PC-9 (cell line): Measurements from ENCODE around the gene PRH1. TPM values are rescaled to one million over a fixed set of nuclear protein-coding genes. Genes with fewer than 3 reads are reported as not detected.
A peak's percentile ranks its signal among the peaks of the same experiment; 100 is the strongest.

Source experiments
- Bru-seq: library from RNA; stranded (reverse); fragments of 400-500 nt; gene quantifications from one replicate; lab custom pipeline; 2021; lab: Mats Ljungman, UMichigan
- BruChase-seq, 2 experiments: library from RNA; stranded (reverse); fragments of 400-500 nt; gene quantifications; one replicate each; lab custom pipeline; 2021; lab: Mats Ljungman, UMichigan
- BruUV-seq: library from RNA; stranded (reverse); fragments of 400-500 nt; replicated peaks from 2 replicates; lab custom pipeline; 2021; lab: Mats Ljungman, UMichigan
- CTCF ChIA-PET: fragments of 300-600 bp; sonication (Branson Sonifier 250); formaldehyde crosslinking; loops from one replicate; lab custom pipeline; 2022; ENCODE audit warnings: antibody characterized with exemption; lab: Charles Lee
- POLR2A ChIA-PET: fragments of 300-600 bp; sonication (Branson Sonifier 250); formaldehyde crosslinking; loops from one replicate; lab custom pipeline; 2022; ENCODE audit warnings: antibody characterized with exemption; ENCODE audit not compliant: unreplicated experiment; lab: Charles Lee
- DNase-seq, 2 experiments: peaks; one replicate each; pipeline versions ENCODE4 v3.0.0 to v3.0.0-alpha.2; 2015 to 2022; ENCODE audit warnings: mixed read lengths in 1 of 2
- H2AFZ ChIP-seq: fragments of 200-600 bp; sonication (generic); 2 replicates; pipeline ENCODE4 v1.8.1; 2017; ENCODE audit warnings: antibody characterized with exemption
- H3F3A ChIP-seq: fragments of 200-600 bp; sonication (generic); 2 replicates; pipeline ENCODE4 v1.8.1; 2017; ENCODE audit warnings: antibody characterized with exemption, mild to moderate bottlenecking, low read depth; ENCODE audit not compliant: insufficient read depth
- H3K27ac ChIP-seq: fragments of 200-600 bp; sonication (generic); 2 replicates; pipeline ENCODE4 v1.6.1; 2016; ENCODE audit warnings: mixed run types
- H3K27me3 ChIP-seq: fragments of 200-600 bp; sonication (generic); 2 replicates; pipeline ENCODE4 v1.6.1; 2016; ENCODE audit warnings: low read depth, mixed run types; ENCODE audit not compliant: insufficient read depth
- H3K36me3 ChIP-seq: fragments of 200-600 bp; sonication (generic); 2 replicates; pipeline ENCODE4 v1.6.1; 2016; ENCODE audit warnings: low read depth, mixed run types
- H3K4me1 ChIP-seq: fragments of 200-600 bp; sonication (generic); replicated peaks from 2 replicates; pipeline ENCODE4 v1.6.1; 2016; ENCODE audit warnings: mixed run types; ENCODE audit not compliant: insufficient read depth
- H3K4me2 ChIP-seq: fragments of 200-600 bp; sonication (generic); 2 replicates; pipeline ENCODE4 v1.6.1; 2017; ENCODE audit warnings: mixed run types
- H3K4me3 ChIP-seq: fragments of 200-600 bp; sonication (generic); 2 replicates; pipeline ENCODE4 v1.6.1; 2016; ENCODE audit warnings: mixed run types
- H3K79me2 ChIP-seq: fragments of 200-600 bp; sonication (generic); 2 replicates; pipeline ENCODE4 v1.6.1; 2017; ENCODE audit warnings: low read depth, mixed run types
- H3K9me2 ChIP-seq: fragments of 200-600 bp; sonication (generic); 2 replicates; pipeline ENCODE4 v1.8.1; 2017; ENCODE audit warnings: mild to moderate bottlenecking; ENCODE audit not compliant: insufficient read depth
- H3K9me3 ChIP-seq: fragments of 200-600 bp; sonication (generic); 2 replicates; pipeline ENCODE4 v1.8.1; 2016; ENCODE audit warnings: low read depth; ENCODE audit not compliant: insufficient read depth
- H4K20me1 ChIP-seq: fragments of 200-600 bp; sonication (generic); 2 replicates; pipeline ENCODE4 v1.8.1; 2017; ENCODE audit not compliant: insufficient read depth
- CTCF ChIP-seq: fragments of 200-600 bp; sonication (generic); conservative IDR thresholded peaks from 2 replicates; pipeline ENCODE4 v1.6.1; 2017; ENCODE audit warnings: mixed run types, antibody characterized with exemption, mild to moderate bottlenecking, moderate library complexity
- EZH2 ChIP-seq: fragments of 200-600 bp; sonication (generic); IDR thresholded peaks from 2 replicates; pipeline ENCODE4 v1.8.0; 2017; ENCODE audit warnings: antibody characterized with exemption, low read depth
- intact Hi-C: fragments of 100-400 bp; cut with micrococcal nuclease; formaldehyde crosslinking; loops from one replicate; pipeline ENCODE4 v1.10.0; 2022; ENCODE audit not compliant: unreplicated experiment
- long read RNA-seq: library from polyadenylated mRNA; stranded (forward); transcript quantifications from one replicate; pipeline ENCODE4 v2.0.0, GENCODE V29; 2022
- total RNA-seq: library from RNA; stranded (reverse); gene quantifications from 2 replicates; pipeline ENCODE4 v1.2.3, GENCODE V29; 2021

PRH1 gene
- total RNA-seq = 14.4 and 17.2 TPM in 2 replicates
- percentile 80 among the genes with signal in this experiment for Bru-seq, nascent RNA
- BruChase-seq, experiment 1, labeled RNA remaining after a 2-hour chase = percentile 83 among the genes with signal in this experiment
- BruChase-seq, experiment 2, labeled RNA remaining after a 6-hour chase = percentile 83 among the genes with signal in this experiment
- long read RNA-seq = 0 reads

GRCh38 chr12:10884086-10884725, at the start of gene PRH1:
Gene PRH1, minus strand, starts transcription at chr12:10884255. Its CDS starts 38 bp downstream, at chr12:10884217.
- H3K4me1 ChIP-seq = no peaks in the 10 kb centered on the region
- no peak within 1 kb of the TSS for H3K4me3 ChIP-seq
- H3K9me2 ChIP-seq = no peaks in the 10 kb centered on the region

DNA sequence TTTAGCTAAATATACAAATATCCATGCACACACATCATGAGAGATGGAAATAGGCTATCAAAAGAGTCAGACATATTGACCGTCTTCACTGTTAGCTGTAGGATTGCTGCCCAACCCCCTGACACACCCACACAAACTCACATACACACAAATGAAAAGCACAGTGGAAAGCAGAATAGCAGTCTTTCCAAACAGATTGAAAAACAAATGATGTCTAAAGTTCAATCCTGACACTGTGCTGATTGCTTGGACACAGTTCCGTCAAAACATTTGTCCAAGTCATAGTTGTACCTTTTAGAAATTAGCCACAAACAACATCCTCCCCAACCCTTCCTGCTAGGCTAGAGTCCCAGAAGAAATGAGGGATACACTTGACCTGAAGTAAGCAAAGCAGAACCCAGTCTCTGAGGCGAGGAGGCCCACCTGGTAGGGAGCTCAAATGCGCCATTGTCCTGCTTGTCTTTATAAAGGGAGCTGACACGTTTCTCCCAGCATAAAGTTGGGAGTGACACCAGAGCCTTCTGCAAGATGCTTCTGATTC, 44.8 kb upstream of the PRH1 start, which contains the start of gene PRH2:
Gene PRH2 (plus strand): TSS at position 491 of the 541 bp plus-strand sequence. CDS start 38 bp downstream, at position 529.
- no peaks in the 10 kb centered on the region for H4K20me1 ChIP-seq
- no peaks in the 10 kb centered on the region for H3K9me3 ChIP-seq
- POLR2A ChIA-PET = no interaction called here
- no peaks in the 10 kb centered on the region for H3F3A ChIP-seq
- H3K4me1 ChIP-seq = no peaks in the 10 kb centered on the region
- H3K27me3 ChIP-seq = no peaks in the 10 kb centered on the region
- no peaks in the 10 kb centered on the region for H3K36me3 ChIP-seq
- DNase-seq = no peak
- H3K9me2 ChIP-seq = no peaks in the 10 kb centered on the region
- H3K79me2 ChIP-seq = no peaks in the 10 kb centered on the region
- CTCF ChIA-PET = no interaction called here
- no peak within 1 kb of the TSS for H3K27ac ChIP-seq
- intact Hi-C loops = no loop called here
- H3K4me3 ChIP-seq = no peak within 1 kb of the TSS
- H2AFZ ChIP-seq = no peak within 1 kb of the TSS
- no TSS peak for BruUV-seq
- no peak within 1 kb of the TSS for H3K4me2 ChIP-seq
- no peak for TF ChIP-seq CTCF

More at GRCh38 chr12:10884086-10884725, at the start of gene PRH1:
- H3K27me3 ChIP-seq = no peaks in the 10 kb centered on the region
- H3K36me3 ChIP-seq = no peaks in the 10 kb centered on the region
- no TSS peak for BruUV-seq
- no peak within 1 kb of the TSS for H3K4me2 ChIP-seq
- H3K79me2 ChIP-seq = no peaks in the 10 kb centered on the region
- no peak within 1 kb of the TSS for H2AFZ ChIP-seq
- H3K9me3 ChIP-seq = no peaks in the 10 kb centered on the region; the same call in 1 of the 2 replicates
- no peak within 1 kb of the TSS for H3K27ac ChIP-seq
- H3F3A ChIP-seq = no peaks in the 10 kb centered on the region
- CTCF ChIA-PET = no interaction called here
- intact Hi-C loops = no loop called here
- TF ChIP-seq EZH2 = no peak
- TF ChIP-seq CTCF = no peak
- DNase-seq = no peak
- POLR2A ChIA-PET = no interaction called here
- no peaks in the 10 kb centered on the region for H4K20me1 ChIP-seq

DNA sequence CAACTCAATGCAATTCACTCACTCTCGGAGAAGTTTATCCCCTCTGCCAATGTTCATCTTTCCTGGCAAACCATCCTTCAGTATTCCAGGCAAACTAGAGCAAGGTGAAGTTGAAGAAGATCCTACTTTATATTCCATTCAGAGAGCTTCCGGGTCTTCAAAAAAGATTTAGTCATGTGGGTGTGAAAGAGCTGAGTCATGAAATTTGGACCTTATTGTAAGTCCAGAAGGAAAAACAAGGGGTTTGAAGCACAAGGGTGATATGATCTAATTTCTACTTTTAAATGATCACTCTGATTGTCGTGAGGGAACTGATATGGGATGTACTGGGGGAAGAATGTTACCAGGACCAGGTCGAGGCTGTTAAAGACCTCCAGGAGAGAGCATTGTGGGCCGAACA, 42.2 kb upstream of the PRH1 start:
- no peaks in the 10 kb centered on the region for H3K9me2 ChIP-seq
- ChIA-PET CTCF (no interaction called here), POLR2A (no interaction called here)
- H3K4me3 ChIP-seq = no peak overlapping the region
- no peak for DNase-seq
- H3K27me3 ChIP-seq = no peaks in the 10 kb centered on the region
- H4K20me1 ChIP-seq = no peaks in the 10 kb centered on the region
- no peaks in the 10 kb centered on the region for H3F3A ChIP-seq
- H2AFZ ChIP-seq = no peak overlapping the region
- TF ChIP-seq CTCF (no peak), EZH2 (no peak)
- no TSS peak for BruUV-seq
- H3K4me2 ChIP-seq = no peak overlapping the region
- intact Hi-C loops = no loop called here
- no peak overlapping the region for H3K27ac ChIP-seq
- H3K9me3 ChIP-seq = no peaks in the 10 kb centered on the region
- H3K4me1 ChIP-seq = no peaks in the 10 kb centered on the region
- H3K79me2 ChIP-seq = no peaks in the 10 kb centered on the region
- no peaks in the 10 kb centered on the region for H3K36me3 ChIP-seq
